Nephron (organoid): ENCODE measurements around the gene UBTF.
"Not testable (repeated sequence)": the region's sequence is repeated elsewhere in the genome, so short reads cannot be mapped to it uniquely, and the experiment has no call there.

Source experiments
- H3K27ac Mint-ChIP-seq, 3 experiments: 2 replicates each; pipeline ENCODE4 v1.8.0; 2020; ENCODE audit warnings: mixed read lengths in 3 of 3, mild to moderate bottlenecking in 2 of 3, moderate library complexity in 1 of 3
- H3K27me3 Mint-ChIP-seq: 2 replicates; pipeline ENCODE4 v1.8.0; 2021; ENCODE audit warnings: low read depth, mild to moderate bottlenecking, moderate library complexity, mixed read lengths
- H3K36me3 Mint-ChIP-seq: 2 replicates; pipeline ENCODE4 v1.8.0; 2020; ENCODE audit warnings: low read depth, mixed read lengths
- H3K4me1 Mint-ChIP-seq: 2 replicates; pipeline ENCODE4 v1.8.0; 2020; ENCODE audit warnings: mixed read lengths
- H3K4me3 Mint-ChIP-seq, 3 experiments: 2 replicates each; pipeline ENCODE4 v1.8.0; 2020; ENCODE audit warnings: mild to moderate bottlenecking in 3 of 3, mixed read lengths in 3 of 3, moderate library complexity in 2 of 3
- H3K9me3 Mint-ChIP-seq: 2 replicates; pipeline ENCODE4 v1.8.0; 2020; ENCODE audit warnings: mixed read lengths
- TF ChIP-seq, protein P1 (sequence below), 3 experiments: fragments of 200-600 bp; sonication (generic); IDR thresholded peaks; one replicate each; pipeline ENCODE4 v1.5.0; 2021; ENCODE audit warnings: antibody characterized with exemption in 3 of 3; ENCODE audit not compliant: unreplicated experiment in 3 of 3

The UBTF gene

DNA sequence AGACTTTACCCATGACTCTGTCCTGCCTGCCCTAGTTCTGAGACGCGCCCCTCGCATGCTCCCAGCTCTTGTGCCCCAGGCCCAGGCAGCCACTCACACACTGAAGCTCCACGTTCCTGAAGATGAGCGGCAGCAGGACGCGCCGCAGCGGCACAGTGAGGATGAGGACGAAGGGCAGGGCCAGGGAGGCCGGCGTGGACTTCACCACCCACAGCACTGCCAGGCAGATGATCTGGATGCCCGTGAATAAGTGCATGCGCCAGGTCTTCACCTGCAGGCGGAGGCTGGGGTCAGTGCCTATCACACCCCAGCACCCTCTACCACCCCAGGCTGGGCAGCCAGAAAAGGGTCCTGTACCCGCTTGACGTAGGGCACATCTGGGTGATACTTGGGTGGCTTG lies 31.6 kb upstream of the UBTF start:
- Mint-ChIP-seq H3K4me1 (peaks cover 21% of the 10 kb centered on the region), H3K27me3 (peaks cover 23% of the 10 kb centered on the region), H3K9me3 (no peaks in the 10 kb centered on the region), H3K4me3 (no peak overlapping the region), H3K27ac (no peak overlapping the region), H3K36me3 (no peaks in the 10 kb centered on the region)
- TF ChIP-seq, protein P1, sequence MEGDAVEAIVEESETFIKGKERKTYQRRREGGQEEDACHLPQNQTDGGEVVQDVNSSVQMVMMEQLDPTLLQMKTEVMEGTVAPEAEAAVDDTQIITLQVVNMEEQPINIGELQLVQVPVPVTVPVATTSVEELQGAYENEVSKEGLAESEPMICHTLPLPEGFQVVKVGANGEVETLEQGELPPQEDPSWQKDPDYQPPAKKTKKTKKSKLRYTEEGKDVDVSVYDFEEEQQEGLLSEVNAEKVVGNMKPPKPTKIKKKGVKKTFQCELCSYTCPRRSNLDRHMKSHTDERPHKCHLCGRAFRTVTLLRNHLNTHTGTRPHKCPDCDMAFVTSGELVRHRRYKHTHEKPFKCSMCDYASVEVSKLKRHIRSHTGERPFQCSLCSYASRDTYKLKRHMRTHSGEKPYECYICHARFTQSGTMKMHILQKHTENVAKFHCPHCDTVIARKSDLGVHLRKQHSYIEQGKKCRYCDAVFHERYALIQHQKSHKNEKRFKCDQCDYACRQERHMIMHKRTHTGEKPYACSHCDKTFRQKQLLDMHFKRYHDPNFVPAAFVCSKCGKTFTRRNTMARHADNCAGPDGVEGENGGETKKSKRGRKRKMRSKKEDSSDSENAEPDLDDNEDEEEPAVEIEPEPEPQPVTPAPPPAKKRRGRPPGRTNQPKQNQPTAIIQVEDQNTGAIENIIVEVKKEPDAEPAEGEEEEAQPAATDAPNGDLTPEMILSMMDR (IDR thresholded peaks at IDR 0.05; ENCODE audit: unreplicated experiment in 3 of 3), result no peak

DNA sequence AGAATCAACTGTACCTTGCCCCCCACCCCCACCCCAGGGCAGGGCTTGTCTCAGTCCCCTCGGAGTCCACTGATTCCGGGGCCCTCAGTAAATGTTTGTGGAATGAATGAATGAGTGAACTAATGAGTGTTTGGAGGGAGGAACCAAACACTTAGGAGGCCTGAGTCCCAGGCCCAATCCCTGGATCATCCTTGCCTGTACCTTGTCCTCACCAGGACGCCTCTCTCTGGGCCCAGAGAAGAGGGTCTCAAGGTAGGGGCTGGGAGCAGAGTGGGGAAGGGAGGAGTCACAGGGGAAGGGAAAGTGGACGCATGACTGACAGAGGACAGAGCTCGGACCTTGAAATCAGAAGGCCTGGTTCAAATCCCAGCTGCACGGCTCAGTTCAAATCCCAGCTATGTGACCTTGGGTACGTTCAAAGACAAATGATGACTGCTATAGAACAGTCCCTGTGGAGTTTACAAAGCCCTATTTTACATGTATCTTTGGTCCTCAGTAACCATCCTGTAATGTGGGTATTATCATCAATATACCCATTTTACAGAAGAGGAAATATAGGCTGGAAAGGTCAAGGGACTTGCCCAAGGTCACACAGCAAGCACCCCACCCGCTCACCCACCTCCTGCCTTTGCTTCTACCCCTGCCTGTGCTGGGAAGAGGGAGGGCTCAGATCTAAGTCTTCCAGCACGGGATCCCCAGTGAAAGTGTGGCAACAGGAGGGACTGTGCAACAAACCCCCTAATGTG lies 30.2 kb upstream of the UBTF start:
- H3K27ac Mint-ChIP-seq, result no peak overlapping the region
- TF ChIP-seq, protein P1 (IDR thresholded peaks at IDR 0.05; ENCODE audit: unreplicated experiment in 3 of 3), result no peak
- no peaks in the 10 kb centered on the region for H3K9me3 Mint-ChIP-seq
- H3K36me3 Mint-ChIP-seq, result no peaks in the 10 kb centered on the region
- no peak overlapping the region for H3K4me3 Mint-ChIP-seq
- H3K27me3 Mint-ChIP-seq, result peaks cover 16% of the 10 kb centered on the region
- H3K4me1 Mint-ChIP-seq, result peaks cover 29% of the 10 kb centered on the region

- H3K27ac Mint-ChIP-seq, result peak overlapping the region in 1 of 3 experiments; percentile 27
- TF ChIP-seq, protein P1 (IDR thresholded peaks at IDR 0.05; ENCODE audit: unreplicated experiment in 3 of 3), result no peak
- H3K27me3 Mint-ChIP-seq, result peaks cover 11% of the 10 kb centered on the region
- H3K36me3 Mint-ChIP-seq, result no peaks in the 10 kb centered on the region
- no peak overlapping the region for H3K4me3 Mint-ChIP-seq
- peaks cover 32% of the 10 kb centered on the region for H3K4me1 Mint-ChIP-seq
- no peaks in the 10 kb centered on the region for H3K9me3 Mint-ChIP-seq
Observed at GRCh38 chr17:44247876-44248736, 28.6 kb upstream of the UBTF start.

- peak overlapping the region in 2 of 3 experiments; percentile 27 to 48 for H3K27ac Mint-ChIP-seq
- H3K27me3 Mint-ChIP-seq, result peaks cover 11% of the 10 kb centered on the region
- no peaks in the 10 kb centered on the region for H3K36me3 Mint-ChIP-seq
- no peaks in the 10 kb centered on the region for H3K9me3 Mint-ChIP-seq
- TF ChIP-seq, protein P1 (IDR thresholded peaks at IDR 0.05; ENCODE audit: unreplicated experiment in 3 of 3), result no peak
- peaks cover 33% of the 10 kb centered on the region for H3K4me1 Mint-ChIP-seq
- H3K4me3 Mint-ChIP-seq, result peak overlapping the region in 2 of 3 experiments; percentile 24 to 27
Observed at GRCh38 chr17:44247440-44247841, 28.0 kb upstream of the UBTF start.

DNA sequence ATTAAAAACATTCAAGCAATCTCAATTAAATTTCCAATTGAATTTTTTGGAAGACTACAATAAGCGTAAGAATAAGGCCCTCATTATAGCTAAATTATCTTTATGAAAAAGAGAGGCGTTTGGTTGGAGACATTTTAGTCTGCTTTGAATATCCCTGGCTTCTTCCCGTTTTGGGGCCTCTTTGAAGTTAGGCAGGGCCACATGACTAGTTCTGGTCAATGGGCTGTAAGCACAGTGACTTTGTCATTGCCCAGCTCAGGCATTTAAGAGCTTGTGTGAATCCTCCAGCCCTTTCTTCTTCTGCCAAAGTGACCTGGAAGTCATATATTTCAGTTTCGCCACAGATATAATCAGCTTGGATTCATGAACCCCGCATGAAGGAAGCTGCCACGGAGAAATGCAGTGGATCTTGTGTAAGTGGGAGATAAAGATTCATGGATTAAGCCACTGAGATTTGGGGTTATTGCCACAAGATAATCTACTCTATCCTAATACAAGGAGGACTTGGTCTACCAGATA lies 21.7 kb upstream of the UBTF start:
- Mint-ChIP-seq H3K27me3 (no peaks in the 10 kb centered on the region), H3K36me3 (no peaks in the 10 kb centered on the region), H3K4me1 (peaks cover 13% of the 10 kb centered on the region), H3K4me3 (no peak overlapping the region), H3K9me3 (no peaks in the 10 kb centered on the region), H3K27ac (no peak overlapping the region)
- TF ChIP-seq, protein P1 (IDR thresholded peaks at IDR 0.05; ENCODE audit: unreplicated experiment in 3 of 3), result no peak

- not testable (repeated sequence) for H3K27me3 Mint-ChIP-seq, H3K4me3 Mint-ChIP-seq, H3K4me1 Mint-ChIP-seq, H3K27ac Mint-ChIP-seq, H3K36me3 Mint-ChIP-seq, H3K9me3 Mint-ChIP-seq
Observed at GRCh38 chr17:44237886-44238285, 18.4 kb upstream of the UBTF start.
